Ascending aorta (tissue), 2 donors: ENCODE results near the gene MRAS. TPM values are rescaled to one million over a fixed set of nuclear protein-coding genes. Genes with fewer than 3 reads are reported as not detected.

Source experiments
- DNase-seq, 2 donors: peaks; one replicate each; pipeline ENCODE4 v3.0.0-alpha.2; 2019; ENCODE audit warnings: low spot score in 2 of 2
- H3K27ac ChIP-seq, 2 donors: fragments of 200-600 bp; sonication (generic); one replicate each; pipeline ENCODE4 v1.5.1; 2016 to 2017; ENCODE audit warnings: mild to moderate bottlenecking in 1 of 2
- H3K27me3 ChIP-seq: fragments of 200-600 bp; sonication (generic); one replicate; pipeline ENCODE4 v1.5.1; 2017
- H3K36me3 ChIP-seq, 2 donors: fragments of 200-600 bp; sonication (generic); one replicate each; pipeline ENCODE4 v1.5.1; 2016
- H3K4me1 ChIP-seq, 2 donors: fragments of 200-600 bp; sonication (generic); one replicate each; pipeline ENCODE4 v1.5.1; 2016 to 2017; ENCODE audit warnings: mild to moderate bottlenecking in 1 of 2
- H3K4me3 ChIP-seq, 2 donors: fragments of 200-600 bp; sonication (generic); one replicate each; pipeline ENCODE4 v1.5.1; 2016 to 2017; ENCODE audit warnings: mild to moderate bottlenecking in 1 of 2
- H3K9me3 ChIP-seq, 2 donors: fragments of 200-600 bp; sonication (generic); one replicate each; pipeline ENCODE4 v1.5.1; 2016
- intact Hi-C: fragments of 100-400 bp; cut with DNase I; formaldehyde crosslinking; loops from one replicate; pipeline ENCODE4 v1.15.1; 2023
- total RNA-seq: library from RNA; depleted of rRNA; stranded (reverse); fragments of >200 nt; gene quantifications from one replicate; pipeline ENCODE4 v1.1.0, GENCODE V29; 2016
- TF ChIP-seq, protein P1 (sequence below), 3 experiments: fragments of 200-600 bp in 2 of 3; fragments of 450-650 bp in 1 of 3; sonication (generic) in 2 of 3; IDR thresholded peaks; one replicate each; pipeline ENCODE4 v1.5.1; 2016 to 2019; ENCODE audit warnings: antibody characterized with exemption in 3 of 3, mild to moderate bottlenecking in 1 of 3, moderate library complexity in 1 of 3

The MRAS gene
- total RNA-seq, 1 donor from 2014 or later: 24.5 TPM

DNA sequence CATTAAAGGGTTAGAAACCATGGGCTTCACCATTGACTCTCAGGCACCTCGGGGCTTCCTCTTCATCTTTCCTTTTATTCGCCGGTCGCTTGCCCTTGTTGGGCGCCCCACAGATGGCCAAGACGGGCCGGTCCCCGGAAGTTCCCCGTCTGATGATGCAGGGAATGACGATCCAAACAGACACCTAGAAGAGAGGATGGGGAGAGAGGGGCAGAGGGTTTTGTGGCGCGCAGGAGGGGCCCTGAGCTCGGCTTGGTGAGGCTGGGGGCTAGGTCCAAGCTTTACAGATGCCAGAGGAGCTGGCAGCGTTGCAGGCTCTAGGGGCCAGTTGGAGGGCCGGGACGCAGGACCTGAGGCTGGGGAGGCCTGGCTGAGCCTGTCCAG lies 85.5 kb downstream of the MRAS start:
- H3K27me3 ChIP-seq: no peaks in the 10 kb centered on the region
- no peak for DNase-seq
- H3K27ac ChIP-seq: peak overlapping the region in 1 of 2 donors; percentile 36
- no peaks in the 10 kb centered on the region for H3K36me3 ChIP-seq
- no peaks in the 10 kb centered on the region for H3K9me3 ChIP-seq
- peaks cover 4 to 10% of the 10 kb centered on the region in 2 donors for H3K4me1 ChIP-seq
- TF ChIP-seq, protein P1, sequence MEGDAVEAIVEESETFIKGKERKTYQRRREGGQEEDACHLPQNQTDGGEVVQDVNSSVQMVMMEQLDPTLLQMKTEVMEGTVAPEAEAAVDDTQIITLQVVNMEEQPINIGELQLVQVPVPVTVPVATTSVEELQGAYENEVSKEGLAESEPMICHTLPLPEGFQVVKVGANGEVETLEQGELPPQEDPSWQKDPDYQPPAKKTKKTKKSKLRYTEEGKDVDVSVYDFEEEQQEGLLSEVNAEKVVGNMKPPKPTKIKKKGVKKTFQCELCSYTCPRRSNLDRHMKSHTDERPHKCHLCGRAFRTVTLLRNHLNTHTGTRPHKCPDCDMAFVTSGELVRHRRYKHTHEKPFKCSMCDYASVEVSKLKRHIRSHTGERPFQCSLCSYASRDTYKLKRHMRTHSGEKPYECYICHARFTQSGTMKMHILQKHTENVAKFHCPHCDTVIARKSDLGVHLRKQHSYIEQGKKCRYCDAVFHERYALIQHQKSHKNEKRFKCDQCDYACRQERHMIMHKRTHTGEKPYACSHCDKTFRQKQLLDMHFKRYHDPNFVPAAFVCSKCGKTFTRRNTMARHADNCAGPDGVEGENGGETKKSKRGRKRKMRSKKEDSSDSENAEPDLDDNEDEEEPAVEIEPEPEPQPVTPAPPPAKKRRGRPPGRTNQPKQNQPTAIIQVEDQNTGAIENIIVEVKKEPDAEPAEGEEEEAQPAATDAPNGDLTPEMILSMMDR (IDR thresholded peaks at IDR 0.05): no peak
- intact Hi-C loops: loop anchor here (10.0 kb wide), 1 partner anchor 161 kb away; the partner anchor contains the start of gene CEP70
- H3K4me3 ChIP-seq: peak overlapping the region; percentile 65 to 72

DNA sequence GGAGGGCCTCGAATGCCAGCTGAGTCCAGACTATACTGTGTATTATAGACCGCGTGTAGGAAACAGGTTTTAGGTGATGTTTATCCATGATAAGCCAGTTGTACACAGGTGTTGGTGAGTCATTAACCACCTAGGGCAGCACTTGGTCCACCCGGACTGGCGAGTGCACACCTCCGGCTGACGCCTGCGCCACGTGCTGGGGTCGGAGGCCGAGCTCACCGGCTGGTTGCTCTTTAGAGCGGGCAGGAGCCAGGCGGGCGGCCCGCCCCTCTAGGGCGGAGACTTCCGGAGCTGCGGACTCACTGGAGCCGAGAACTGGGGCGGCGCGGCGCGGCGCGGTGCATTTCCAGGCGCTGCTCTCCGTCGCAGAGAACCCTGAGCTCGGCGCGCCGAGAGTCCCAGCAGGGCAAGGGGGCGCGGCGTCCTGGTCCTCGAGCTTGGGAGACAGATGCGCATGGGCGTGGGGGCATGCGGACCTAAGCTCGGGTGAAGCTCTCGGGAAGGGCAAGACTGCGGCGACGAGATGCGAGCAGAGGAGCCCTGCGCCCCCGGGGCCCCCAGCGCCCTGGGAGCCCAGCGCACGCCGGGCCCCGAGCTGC lies 86.0 kb downstream of the MRAS start, which contains the start of gene ESYT3:
Gene ESYT3 (plus strand): TSS at position 341 of the 599 bp plus-strand sequence. CDS start 183 bp downstream, at position 524.
- Histone ChIP-seq H3K4me3 (peak within 1 kb of the TSS; percentile 65 to 72), H3K27me3 (no peaks in the 10 kb centered on the region), H3K4me1 (peaks cover 4 to 10% of the 10 kb centered on the region in 2 donors), H3K27ac (peak within 1 kb of the TSS in 1 of 2 donors; percentile 36), H3K36me3 (no peaks in the 10 kb centered on the region), H3K9me3 (no peaks in the 10 kb centered on the region)
- TF ChIP-seq, protein P1 (IDR thresholded peaks at IDR 0.05): no peak
- DNase-seq: peak in 1 of 2 donors; percentile 80
- intact Hi-C loops: loop anchor here (10.0 kb wide), 1 partner anchor 160 kb away; the partner anchor contains the start of gene CEP70

DNA sequence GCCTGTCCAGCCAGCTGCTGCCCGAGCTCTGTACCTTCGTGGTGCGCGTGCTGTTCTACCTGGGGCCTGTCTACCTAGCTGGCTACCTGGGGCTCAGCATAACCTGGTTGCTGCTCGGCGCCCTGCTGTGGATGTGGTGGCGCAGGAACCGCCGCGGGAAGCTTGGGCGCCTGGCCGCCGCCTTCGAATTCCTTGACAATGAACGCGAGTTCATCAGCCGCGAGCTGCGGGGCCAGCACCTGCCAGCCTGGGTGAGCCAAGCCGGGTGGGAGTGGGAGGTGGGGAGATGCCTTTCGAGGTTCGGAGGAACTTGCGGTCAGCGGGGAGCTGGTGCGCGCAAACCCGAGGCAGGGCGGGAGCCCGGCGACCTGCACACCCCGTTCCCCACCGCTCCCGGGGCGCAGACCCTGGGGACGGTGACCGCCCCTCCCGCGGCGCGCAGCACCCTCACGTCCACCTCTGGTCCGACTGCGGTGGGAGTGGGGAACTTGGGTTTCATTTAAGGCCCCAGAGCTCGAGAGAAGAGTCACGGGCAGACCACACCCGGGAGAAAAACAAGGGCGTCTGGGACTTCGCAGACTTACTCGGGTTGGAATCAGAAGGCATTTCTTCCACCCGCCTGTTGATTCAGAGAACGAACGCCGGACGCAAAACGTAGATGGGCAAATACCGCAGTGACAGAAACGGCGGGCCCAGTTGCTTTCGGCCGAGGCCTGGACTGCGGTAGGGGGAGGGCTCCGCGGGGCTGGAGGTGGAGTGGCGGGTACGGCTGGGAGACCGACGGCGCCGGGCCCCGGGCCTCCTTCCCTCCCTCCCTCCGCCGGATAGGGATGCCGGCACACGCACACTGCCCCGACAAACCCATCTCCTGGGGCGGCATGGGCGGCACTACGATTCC lies 86.7 kb downstream of the MRAS start:
- no peaks in the 10 kb centered on the region for H3K27me3 ChIP-seq
- no peaks in the 10 kb centered on the region for H3K36me3 ChIP-seq
- H3K4me3 ChIP-seq: peak overlapping the region; percentile 65 to 72
- H3K27ac ChIP-seq: no peak overlapping the region
- intact Hi-C loops: loop anchor here (10.0 kb wide), 1 partner anchor 160 kb away; the partner anchor contains the start of gene CEP70
- no peaks in the 10 kb centered on the region for H3K9me3 ChIP-seq
- TF ChIP-seq, protein P1 (IDR thresholded peaks at IDR 0.05): no peak
- H3K4me1 ChIP-seq: peaks cover 4 to 10% of the 10 kb centered on the region in 2 donors
- no peak for DNase-seq

DNA sequence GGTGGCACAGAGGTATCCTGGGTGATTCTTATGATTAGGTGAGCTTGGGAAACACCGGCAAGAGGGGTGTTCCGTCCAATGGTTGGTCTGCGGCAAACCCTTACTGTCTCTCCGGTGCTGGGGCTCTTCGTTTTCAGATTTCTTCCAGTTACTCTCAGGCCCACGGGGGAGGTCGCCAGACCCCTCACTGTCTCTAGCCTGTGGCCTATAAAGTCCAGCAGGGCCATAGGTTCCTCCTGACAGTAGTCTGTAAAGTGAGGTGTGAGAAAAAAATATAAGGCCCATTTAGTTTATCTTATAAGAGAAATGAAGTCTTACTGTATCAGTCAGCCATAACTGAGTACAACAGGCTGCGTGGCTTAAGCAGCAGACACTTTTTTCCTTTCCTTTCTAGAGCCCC lies 87.5 kb downstream of the MRAS start:
- no peak overlapping the region for H3K27ac ChIP-seq
- DNase-seq: no peak

DNA sequence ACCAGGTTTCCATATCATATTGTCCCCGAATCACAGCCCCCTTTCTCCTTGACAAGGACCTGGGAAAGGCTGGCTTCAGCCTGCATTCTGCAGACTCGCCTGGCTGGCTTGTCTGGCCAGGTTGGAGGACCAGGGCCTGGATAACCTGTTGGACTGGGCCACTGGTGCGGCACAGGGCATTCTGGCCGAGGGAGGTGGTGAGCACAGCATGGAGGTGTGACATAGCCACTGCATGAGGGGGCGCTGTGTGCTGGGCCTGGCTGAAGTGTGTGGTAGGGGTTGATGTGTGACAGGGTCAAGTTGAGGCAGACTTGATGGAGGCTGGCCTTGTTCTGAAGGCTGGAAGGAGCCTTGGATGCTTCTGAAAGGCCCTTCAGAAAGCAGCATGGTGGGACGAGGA lies 88.9 kb downstream of the MRAS start:
- Histone ChIP-seq H3K27me3 (no peaks in the 10 kb centered on the region), H3K4me3 (no peak overlapping the region), H3K9me3 (no peaks in the 10 kb centered on the region), H3K27ac (no peak overlapping the region), H3K36me3 (no peaks in the 10 kb centered on the region), H3K4me1 (peaks cover 4 to 10% of the 10 kb centered on the region in 2 donors)
- no peak for DNase-seq
- intact Hi-C loops: loop anchor here (10.0 kb wide), 1 partner anchor 158 kb away; the partner anchor contains the start of gene CEP70
- TF ChIP-seq, protein P1 (IDR thresholded peaks at IDR 0.05): no peak

More for the DNA sequence above, 87.5 kb downstream of the MRAS start:
- Histone ChIP-seq H3K9me3 (no peaks in the 10 kb centered on the region), H3K27me3 (no peaks in the 10 kb centered on the region), H3K4me1 (peaks cover 4 to 10% of the 10 kb centered on the region in 2 donors), H3K4me3 (peak overlapping the region; percentile 65 to 72), H3K36me3 (no peaks in the 10 kb centered on the region)
- TF ChIP-seq, protein P1 (IDR thresholded peaks at IDR 0.05): no peak
- intact Hi-C loops: loop anchor here (10.0 kb wide), 1 partner anchor 159 kb away; the partner anchor contains the start of gene CEP70
